CD14-positive monocyte (primary cell): ENCODE results near the gene TBC1D22A. TPM values are rescaled to one million over a fixed set of nuclear protein-coding genes. Genes with fewer than 3 reads are reported as not detected.

ENCODE experiments used
- DNase-seq, 3 donors: peaks; one replicate each; pipeline ENCODE4 v3.0.0-alpha.2; 2011 to 2022
- H2AFZ ChIP-seq: 2 replicates; pipeline ENCODE4 v1.6.0; 2012; ENCODE audit warnings: mild to moderate bottlenecking, low read depth, low read length, inconsistent platforms; ENCODE audit not compliant: insufficient read depth, poor library complexity, severe bottlenecking
- H3K27ac ChIP-seq, 2 donors: 1 replicate in 1 of 2; 2 replicates in 1 of 2; pipeline ENCODE4 v1.5.1; 2012 to 2013; ENCODE audit warnings: low read length in 2 of 2, control low read depth in 1 of 2, inconsistent platforms in 1 of 2, low read depth in 1 of 2, mild to moderate bottlenecking in 1 of 2
- H3K27me3 ChIP-seq, 2 donors: one replicate each; pipeline versions ENCODE4 v1.6.0 to v1.6.1; 2011 to 2013; ENCODE audit warnings: low read length in 2 of 2; ENCODE audit not compliant: control insufficient read depth in 2 of 2, insufficient read depth in 2 of 2
- H3K36me3 ChIP-seq, 2 donors: replicated peaks in 1 of 2; 1 replicate in 1 of 2; 2 replicates in 1 of 2; pipeline versions ENCODE4 v1.5.1 to v1.6.1; 2012 to 2013; ENCODE audit warnings: low read length in 2 of 2, control low read depth in 1 of 2, inconsistent platforms in 1 of 2, mild to moderate bottlenecking in 1 of 2; ENCODE audit not compliant: insufficient read depth in 2 of 2, control insufficient read depth in 1 of 2
- H3K4me1 ChIP-seq, 2 donors: 1 replicate in 1 of 2; 2 replicates in 1 of 2; pipeline versions ENCODE4 v1.5.1 to v1.6.1; 2012 to 2013; ENCODE audit warnings: low read length in 2 of 2, control low read depth in 1 of 2, inconsistent platforms in 1 of 2, mild to moderate bottlenecking in 1 of 2, moderate library complexity in 1 of 2; ENCODE audit not compliant: insufficient read depth in 2 of 2, control insufficient read depth in 1 of 2
- H3K4me2 ChIP-seq: replicated peaks from 2 replicates; pipeline ENCODE3; 2012; ENCODE audit warnings: low read length, moderate library complexity, mild to moderate bottlenecking; ENCODE audit not compliant: poor library complexity, severe bottlenecking; ENCODE audit errors: extremely low read depth
- H3K4me3 ChIP-seq, 3 experiments: fragments of 200-600 bp in 1 of 3; sonication (generic) in 1 of 3; replicated peaks in 1 of 3; 1 replicate in 2 of 3; 2 replicates in 1 of 3; pipeline ENCODE4 v1.5.1; 2011 to 2013; ENCODE audit warnings: low read length in 3 of 3, mild to moderate bottlenecking in 3 of 3, control low read depth in 2 of 3, low read depth in 2 of 3, inconsistent platforms in 1 of 3, moderate library complexity in 1 of 3
- H3K79me2 ChIP-seq: 2 replicates; pipeline ENCODE4 v1.6.0; 2012; ENCODE audit warnings: mild to moderate bottlenecking, control low read depth, inconsistent platforms, low read length, moderate library complexity; ENCODE audit not compliant: insufficient read depth
- H3K9ac ChIP-seq: 2 replicates; pipeline ENCODE4 v1.6.0; 2017; ENCODE audit warnings: low read length, mild to moderate bottlenecking; ENCODE audit not compliant: insufficient read depth, poor library complexity, severe bottlenecking
- H3K9me3 ChIP-seq, 2 donors: replicated peaks in 1 of 2; 1 replicate in 1 of 2; 2 replicates in 1 of 2; pipeline versions ENCODE4 v1.5.1 to v1.6.1; 2012 to 2013; ENCODE audit warnings: low read length in 2 of 2, control low read depth in 1 of 2; ENCODE audit not compliant: control insufficient read depth in 1 of 2, insufficient read depth in 1 of 2
- H4K20me1 ChIP-seq: 2 replicates; pipeline ENCODE4 v1.6.0; 2012; ENCODE audit warnings: mild to moderate bottlenecking, low read length, control low read depth, moderate library complexity; ENCODE audit not compliant: insufficient read depth
- H3K27ac Mint-ChIP-seq, 7 donors: one replicate each; pipeline ENCODE4 v1.8.0; 2020; ENCODE audit warnings: mild to moderate bottlenecking in 7 of 7, mixed read lengths in 7 of 7, moderate library complexity in 6 of 7, inconsistent platforms in 2 of 7
- H3K27me3 Mint-ChIP-seq, 3 donors: one replicate each; pipeline ENCODE4 v1.8.0; 2021 to 2022; ENCODE audit warnings: low read depth in 3 of 3, mild to moderate bottlenecking in 3 of 3, mixed read lengths in 3 of 3, moderate library complexity in 3 of 3, inconsistent platforms in 1 of 3
- H3K36me3 Mint-ChIP-seq, 2 donors: one replicate each; pipeline ENCODE4 v1.8.0; 2020; ENCODE audit warnings: mixed read lengths in 2 of 2, inconsistent platforms in 1 of 2, mild to moderate bottlenecking in 1 of 2
- H3K4me1 Mint-ChIP-seq: one replicate; pipeline ENCODE4 v1.8.0; 2020; ENCODE audit warnings: mild to moderate bottlenecking, mixed read lengths
- H3K4me3 Mint-ChIP-seq, 2 donors: one replicate each; pipeline ENCODE4 v1.8.0; 2020; ENCODE audit warnings: mild to moderate bottlenecking in 2 of 2, mixed read lengths in 2 of 2, moderate library complexity in 1 of 2
- H3K9me3 Mint-ChIP-seq, 7 donors: one replicate each; pipeline ENCODE4 v1.8.0; 2020 to 2022; ENCODE audit warnings: mixed read lengths in 7 of 7, mild to moderate bottlenecking in 6 of 7, moderate library complexity in 6 of 7, inconsistent platforms in 2 of 7
- WGBS: methylation state at CpG from one replicate; pipeline ENCODE4 v1.1.5; 2013; ENCODE audit warnings: missing lambda C conversion rate; ENCODE audit not compliant: insufficient coverage; 5-methylcytosine and 5-hydroxymethylcytosine counted together
- intact Hi-C, 2 donors: fragments of 100-400 bp; cut with micrococcal nuclease; formaldehyde crosslinking; loops; one replicate each; pipeline versions ENCODE4 v1.15.0 to v1.15.1; 2023
- polyA plus RNA-seq, 3 donors: library from polyadenylated mRNA; depleted of rRNA in 1 of 3; unstranded in 2 of 3; stranded (reverse) in 1 of 3; fragments of 300-500 nt in 2 of 3; fragments of >200 nt in 1 of 3; fragmentation: Illumina TruSeq in 2 of 3; gene quantifications; 1 replicate in 2 of 3; 2 replicates in 1 of 3; pipeline ENCODE4 v1.2.3, GENCODE V29; 2012 to 2021
- TF ChIP-seq, protein P1 (sequence below): fragments of 200-600 bp; IDR thresholded peaks from one replicate; pipeline ENCODE4 v1.8.0; 2022; ENCODE audit warnings: antibody characterized with exemption, mild to moderate bottlenecking

Gene TBC1D22A
- polyA plus RNA-seq, 3 donors = 25.9 to 36.2 (median 29.5) TPM

DNA sequence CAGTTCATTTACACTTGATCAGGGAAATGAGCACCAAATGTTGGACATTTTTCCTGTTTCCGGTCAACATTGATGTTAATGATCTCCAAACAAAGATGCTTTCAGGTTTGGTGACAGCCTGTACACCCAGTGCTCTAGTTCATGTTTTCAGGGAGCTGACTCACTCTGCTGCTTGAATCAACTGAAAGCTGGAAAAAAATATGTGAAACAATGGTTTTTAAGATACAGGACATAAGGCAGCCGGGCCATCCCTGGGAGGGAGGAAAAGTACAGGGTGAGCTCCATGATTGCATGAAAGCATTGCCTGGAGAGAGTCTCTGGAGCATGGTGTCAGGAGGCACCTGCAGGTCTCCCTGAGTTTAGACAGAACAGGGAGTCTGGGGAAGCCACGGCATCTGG lies 259.6 kb downstream of the TBC1D22A start:
- intact Hi-C loops = no loop called here
- no peaks in the 10 kb centered on the region for H3K4me1 Mint-ChIP-seq
- peaks cover 0 to 13% (median 11%) of the 10 kb centered on the region in 7 donors for H3K9me3 Mint-ChIP-seq
- peaks cover 82% of the 10 kb centered on the region for H4K20me1 ChIP-seq
- no peak overlapping the region for H2AFZ ChIP-seq
- no peaks in the 10 kb centered on the region for H3K27me3 ChIP-seq
- peaks cover 0 to 29% of the 10 kb centered on the region in 2 donors for H3K36me3 ChIP-seq
- no peak overlapping the region for H3K4me2 ChIP-seq
- H3K4me1 ChIP-seq = no peaks in the 10 kb centered on the region
- TF ChIP-seq, protein P1, sequence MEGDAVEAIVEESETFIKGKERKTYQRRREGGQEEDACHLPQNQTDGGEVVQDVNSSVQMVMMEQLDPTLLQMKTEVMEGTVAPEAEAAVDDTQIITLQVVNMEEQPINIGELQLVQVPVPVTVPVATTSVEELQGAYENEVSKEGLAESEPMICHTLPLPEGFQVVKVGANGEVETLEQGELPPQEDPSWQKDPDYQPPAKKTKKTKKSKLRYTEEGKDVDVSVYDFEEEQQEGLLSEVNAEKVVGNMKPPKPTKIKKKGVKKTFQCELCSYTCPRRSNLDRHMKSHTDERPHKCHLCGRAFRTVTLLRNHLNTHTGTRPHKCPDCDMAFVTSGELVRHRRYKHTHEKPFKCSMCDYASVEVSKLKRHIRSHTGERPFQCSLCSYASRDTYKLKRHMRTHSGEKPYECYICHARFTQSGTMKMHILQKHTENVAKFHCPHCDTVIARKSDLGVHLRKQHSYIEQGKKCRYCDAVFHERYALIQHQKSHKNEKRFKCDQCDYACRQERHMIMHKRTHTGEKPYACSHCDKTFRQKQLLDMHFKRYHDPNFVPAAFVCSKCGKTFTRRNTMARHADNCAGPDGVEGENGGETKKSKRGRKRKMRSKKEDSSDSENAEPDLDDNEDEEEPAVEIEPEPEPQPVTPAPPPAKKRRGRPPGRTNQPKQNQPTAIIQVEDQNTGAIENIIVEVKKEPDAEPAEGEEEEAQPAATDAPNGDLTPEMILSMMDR = no peak
- no peak overlapping the region for H3K27ac ChIP-seq
- no peak overlapping the region for H3K9ac ChIP-seq
- H3K79me2 ChIP-seq = no peaks in the 10 kb centered on the region
- no peaks in the 10 kb centered on the region for H3K27me3 Mint-ChIP-seq
- H3K9me3 ChIP-seq = peaks cover 0 to 15% of the 10 kb centered on the region in 2 donors
- no peak overlapping the region for H3K4me3 Mint-ChIP-seq
- peaks cover 36% of the 10 kb centered on the region in 2 donors for H3K36me3 Mint-ChIP-seq
- DNase-seq = no peak
- 100% methylated on average over 1 of the region's 3 CpGs for WGBS
- H3K27ac Mint-ChIP-seq = peak overlapping the region in 1 of 7 donors; percentile 48
- no peak overlapping the region for H3K4me3 ChIP-seq

DNA sequence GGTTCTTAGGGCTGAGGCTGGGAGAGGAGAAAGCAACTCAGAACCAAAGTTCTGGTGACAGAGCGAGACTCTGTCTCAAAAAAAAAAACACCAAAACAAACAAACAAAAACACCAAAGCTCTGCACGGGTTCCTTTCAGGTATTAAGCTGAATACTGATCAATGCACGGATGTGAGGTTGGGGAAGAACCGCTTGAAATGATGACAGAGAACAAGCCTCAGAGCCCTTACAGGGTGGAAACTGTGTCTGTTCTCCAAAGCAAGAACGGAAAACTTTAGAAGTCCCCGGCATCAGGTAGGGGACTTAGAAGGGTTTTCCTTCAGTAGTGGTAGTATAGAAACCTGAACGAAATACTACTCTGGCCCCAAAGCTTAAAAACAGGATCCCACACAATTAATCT lies 260.0 kb downstream of the TBC1D22A start:
- Mint-ChIP-seq H3K27me3 (no peaks in the 10 kb centered on the region), H3K36me3 (peaks cover 32 to 36% of the 10 kb centered on the region in 2 donors), H3K27ac (peak overlapping the region in 1 of 7 donors; percentile 48), H3K4me1 (no peaks in the 10 kb centered on the region), H3K9me3 (peaks cover 0 to 13% (median 10%) of the 10 kb centered on the region in 7 donors), H3K4me3 (no peak overlapping the region)
- peaks cover 0 to 15% of the 10 kb centered on the region in 2 donors for H3K9me3 ChIP-seq
- 100% methylated on average over 2 of the region's 7 CpGs for WGBS
- H4K20me1 ChIP-seq = peaks cover 81% of the 10 kb centered on the region
- H3K4me3 ChIP-seq = no peak overlapping the region
- H2AFZ ChIP-seq = no peak overlapping the region
- TF ChIP-seq, protein P1 = no peak
- peaks cover 0 to 25% of the 10 kb centered on the region in 2 donors for H3K36me3 ChIP-seq
- H3K9ac ChIP-seq = no peak overlapping the region
- DNase-seq = no peak
- H3K79me2 ChIP-seq = no peaks in the 10 kb centered on the region
- no peak overlapping the region for H3K27ac ChIP-seq
- H3K4me1 ChIP-seq = no peaks in the 10 kb centered on the region
- intact Hi-C loops = no loop called here
- H3K4me2 ChIP-seq = no peak overlapping the region
- H3K27me3 ChIP-seq = no peaks in the 10 kb centered on the region
